DOHH2 (cell line): ENCODE results near the gene SLC6A11.

Experiments
- CTCF ChIP-seq: fragments of 200-600 bp; sonication (generic); IDR thresholded peaks from one replicate; pipeline ENCODE4 v1.5.1; 2014; ENCODE audit warnings: antibody characterized with exemption, mild to moderate bottlenecking, low read depth, low read length; ENCODE audit not compliant: poor library complexity, severe bottlenecking
- EZH2phosphoT487 ChIP-seq: fragments of 200-600 bp; sonication (generic); IDR thresholded peaks from 2 replicates; pipeline ENCODE4 v1.6.1; 2017; ENCODE audit warnings: borderline replicate concordance, mild to moderate bottlenecking, antibody characterized with exemption, low read length, moderate library complexity, mixed read lengths

DNA sequence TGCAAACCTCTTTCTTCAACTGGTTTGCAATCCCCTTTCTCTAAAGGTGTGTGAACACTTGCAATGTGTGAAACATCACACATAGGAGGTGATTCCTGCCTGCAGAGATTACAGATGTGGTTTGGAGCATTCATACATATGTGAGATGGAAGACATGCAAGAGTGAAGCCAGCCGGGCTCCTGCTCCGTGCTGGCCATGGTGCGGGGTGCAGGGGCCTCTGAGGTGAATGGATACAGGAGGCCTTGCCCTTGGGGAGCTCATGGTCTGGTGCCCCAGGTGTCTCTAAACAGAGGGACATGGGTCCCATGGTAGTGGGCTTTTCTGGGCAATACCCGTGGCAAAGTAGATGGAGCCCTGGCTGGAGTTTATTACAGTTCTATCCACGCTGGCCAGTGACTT lies 6.0 kb downstream of the SLC6A11 start:
- TF ChIP-seq CTCF = no peak
- no peak for TF ChIP-seq EZH2phosphoT487
